ENCODE results near the gene TGIF1. TPM values are rescaled to one million over a fixed set of nuclear protein-coding genes. Genes with fewer than 3 reads are reported as not detected.

Gene TGIF1
- total RNA-seq (10 to 100 TPM; 42.6 to 60.0 TPM), polyA plus RNA-seq (ENCODE audit: insufficient read length in 6 of 6) (10 to 100 TPM; 70.6 to 95.1 (median 86.3) TPM)
- long read RNA-seq, donor 1, transcript TGIF1-202 (3 exons, 2,076 nt), result major isoform, 22 of 51 reads
- long read RNA-seq, donor 1, transcript TGIF1-208 (2 exons, 2,214 nt), result minor isoform, 6 of 51 reads
- long read RNA-seq, donor 1, partial matches to known transcripts, result 10 of 51 reads
- long read RNA-seq, donor 1, other reads (novel, unspliced or antisense), result 0 of 51 reads
- long read RNA-seq, donor 2, transcript TGIF1-208 (2 exons, 2,214 nt), result minor isoform, 5 of 44 reads
- long read RNA-seq, donor 2, transcript TGIF1-202 (3 exons, 2,076 nt), result major isoform, 28 of 44 reads
- long read RNA-seq, donor 2, partial matches to known transcripts, result 0 of 44 reads
- long read RNA-seq, donor 2, other reads (novel, unspliced or antisense), result 0 of 44 reads
- long read RNA-seq, donor 3, transcript TGIF1-202 (3 exons, 2,076 nt), result major isoform, 26 of 42 reads
- long read RNA-seq, donor 3, partial matches to known transcripts, result 0 of 42 reads
- long read RNA-seq, donor 3, other reads (novel, unspliced or antisense), result 0 of 42 reads
- long read RNA-seq, donor 4, transcript TGIF1-202 (3 exons, 2,076 nt), result major isoform, 10 of 26 reads
- long read RNA-seq, donor 4, partial matches to known transcripts, result 0 of 26 reads
- long read RNA-seq, donor 4, other reads (novel, unspliced or antisense), result 8 of 26 reads
- long read RNA-seq, donor 5, transcript TGIF1-202 (3 exons, 2,076 nt), result major isoform, 17 of 33 reads
- long read RNA-seq, donor 5, transcript TGIF1-208 (2 exons, 2,214 nt), result minor isoform, 5 of 33 reads
- long read RNA-seq, donor 5, partial matches to known transcripts, result 0 of 33 reads
- long read RNA-seq, donor 5, other reads (novel, unspliced or antisense), result 0 of 33 reads
- long read RNA-seq, donor 6, transcript TGIF1-202 (3 exons, 2,076 nt), result major isoform, 25 of 84 reads
- long read RNA-seq, donor 6, partial matches to known transcripts, result 53 of 84 reads
- long read RNA-seq, donor 6, other reads (novel, unspliced or antisense), result 0 of 84 reads
- long read RNA-seq, donor 7, transcript TGIF1-202 (3 exons, 2,076 nt), result major isoform, 19 of 23 reads
- long read RNA-seq, donor 7, partial matches to known transcripts, result 0 of 23 reads
- long read RNA-seq, donor 7, other reads (novel, unspliced or antisense), result 0 of 23 reads
- long read RNA-seq, donor 8, transcript TGIF1-202 (3 exons, 2,076 nt), result major isoform, 15 of 33 reads
- long read RNA-seq, donor 8, partial matches to known transcripts, result 14 of 33 reads
- long read RNA-seq, donor 8, other reads (novel, unspliced or antisense), result 0 of 33 reads
- long read RNA-seq, donor 9, result 0 reads
- long read RNA-seq, donor 10, transcript TGIF1-202 (3 exons, 2,076 nt), result major isoform, 9 of 17 reads
- long read RNA-seq, donor 10, partial matches to known transcripts, result 0 of 17 reads
- long read RNA-seq, donor 10, other reads (novel, unspliced or antisense), result 1 of 17 reads
- long read RNA-seq, donor 11, result 0 reads
- long read RNA-seq, donor 12, transcript TGIF1-202 (3 exons, 2,076 nt), result major isoform, 22 of 47 reads
- long read RNA-seq, donor 12, partial matches to known transcripts, result 12 of 47 reads
- long read RNA-seq, donor 12, other reads (novel, unspliced or antisense), result 0 of 47 reads

DNA sequence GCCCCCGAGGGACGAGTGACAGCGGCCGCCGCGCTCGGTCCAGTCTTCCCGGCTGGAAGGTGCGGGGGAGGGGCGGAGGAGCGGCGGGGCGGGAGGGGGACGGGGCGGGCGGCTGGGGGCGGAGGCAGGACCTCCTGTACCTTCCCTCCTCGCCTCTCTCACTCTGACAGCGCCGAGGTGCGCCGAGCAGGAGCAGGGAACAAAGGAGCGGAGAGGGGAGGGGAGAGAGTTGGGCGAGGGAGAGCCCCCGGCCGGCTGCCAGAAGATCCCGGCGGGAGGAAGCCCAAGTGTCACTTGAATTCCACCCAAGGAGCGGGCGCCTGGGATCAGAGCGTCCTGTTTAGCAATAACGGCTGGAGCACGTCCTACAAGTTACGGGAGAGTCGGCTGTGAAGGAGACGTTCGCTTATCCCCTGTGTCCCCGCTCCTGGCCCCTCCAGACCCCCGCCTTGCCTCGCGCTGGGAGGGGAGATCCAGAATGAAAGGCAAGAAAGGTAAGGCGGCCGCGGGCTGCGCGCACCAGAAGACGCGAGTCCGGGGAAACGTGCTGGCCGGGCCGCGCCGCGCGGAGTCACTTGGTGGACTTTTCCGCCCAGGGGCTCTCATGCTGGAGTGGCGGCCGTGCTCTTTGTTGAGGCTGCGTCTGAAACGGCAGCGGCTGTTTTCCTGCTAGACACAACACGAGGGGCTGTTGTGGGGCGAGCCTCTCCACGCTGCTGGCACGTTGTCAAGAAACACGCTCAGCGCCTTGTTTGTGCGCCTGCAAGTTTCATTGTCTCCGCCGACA lies at the start of gene TGIF1:
Gene TGIF1, plus strand, starts transcription at position 161 of the 787 bp plus-strand sequence. Its CDS starts 318 bp downstream, at position 479.
- Histone ChIP-seq H3K36me3 (no peaks in the 10 kb centered on the region), H3K9me3 (no peaks in the 10 kb centered on the region), H3K4me1 (peaks cover 29 to 49% of the 10 kb centered on the region in 2 donors), H3K4me3 (peak within 1 kb of the TSS; percentile 72 to 87), H3K27ac (peak within 1 kb of the TSS; percentile 95 to 99), H3K27me3 (no peaks in the 10 kb centered on the region)
- TF ChIP-seq, protein P1, sequence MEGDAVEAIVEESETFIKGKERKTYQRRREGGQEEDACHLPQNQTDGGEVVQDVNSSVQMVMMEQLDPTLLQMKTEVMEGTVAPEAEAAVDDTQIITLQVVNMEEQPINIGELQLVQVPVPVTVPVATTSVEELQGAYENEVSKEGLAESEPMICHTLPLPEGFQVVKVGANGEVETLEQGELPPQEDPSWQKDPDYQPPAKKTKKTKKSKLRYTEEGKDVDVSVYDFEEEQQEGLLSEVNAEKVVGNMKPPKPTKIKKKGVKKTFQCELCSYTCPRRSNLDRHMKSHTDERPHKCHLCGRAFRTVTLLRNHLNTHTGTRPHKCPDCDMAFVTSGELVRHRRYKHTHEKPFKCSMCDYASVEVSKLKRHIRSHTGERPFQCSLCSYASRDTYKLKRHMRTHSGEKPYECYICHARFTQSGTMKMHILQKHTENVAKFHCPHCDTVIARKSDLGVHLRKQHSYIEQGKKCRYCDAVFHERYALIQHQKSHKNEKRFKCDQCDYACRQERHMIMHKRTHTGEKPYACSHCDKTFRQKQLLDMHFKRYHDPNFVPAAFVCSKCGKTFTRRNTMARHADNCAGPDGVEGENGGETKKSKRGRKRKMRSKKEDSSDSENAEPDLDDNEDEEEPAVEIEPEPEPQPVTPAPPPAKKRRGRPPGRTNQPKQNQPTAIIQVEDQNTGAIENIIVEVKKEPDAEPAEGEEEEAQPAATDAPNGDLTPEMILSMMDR (IDR thresholded peaks at IDR 0.05), result no peak
- peak; percentile 84 to 93 (median 89) for DNase-seq
- intact Hi-C loops (cut with DNase I), result loop anchor here in 1 of 2 donors (5.0 to 10.0 kb wide), 2 partner anchors 142 to 165 kb away; no protein-coding TSS in a partner anchor
- ATAC-seq, result peak; percentile 46

DNA sequence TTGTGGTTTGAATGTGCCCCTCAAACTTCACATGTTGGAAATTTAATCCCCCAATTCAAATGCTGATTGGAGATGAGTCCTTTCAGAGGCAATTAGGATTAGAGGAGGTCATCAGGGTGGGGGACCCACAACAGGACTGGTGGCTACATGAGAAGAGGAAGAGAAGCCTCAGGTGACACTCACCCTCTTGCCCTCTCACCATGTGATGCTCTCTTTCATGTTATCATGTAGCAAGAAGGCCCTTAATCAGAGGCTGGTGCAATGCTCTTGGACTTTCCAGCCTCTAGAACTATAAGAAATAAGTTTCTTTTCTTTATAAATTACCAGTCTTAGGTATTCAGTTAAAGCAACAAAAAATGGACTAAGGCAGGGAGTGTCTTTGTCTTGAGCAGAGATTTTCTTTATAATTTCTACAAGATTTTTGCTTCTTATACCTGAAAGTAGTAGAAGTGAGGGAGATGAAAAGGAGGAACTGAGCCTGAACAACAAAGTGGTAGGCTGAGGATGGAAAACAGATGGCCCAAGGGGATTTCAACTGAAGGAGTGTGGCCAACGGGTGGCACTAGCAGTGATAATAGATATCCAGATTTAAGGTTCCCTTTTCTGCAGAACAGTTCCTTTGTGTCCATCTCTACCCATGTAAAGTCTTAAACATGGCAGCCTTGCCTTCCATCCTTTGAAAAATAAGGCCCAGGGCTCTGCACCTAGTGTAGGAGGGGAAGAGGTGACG lies 49.2 kb upstream of the TGIF1 start:
- H3K27me3 ChIP-seq, result no peaks in the 10 kb centered on the region
- H3K9me3 ChIP-seq, result no peaks in the 10 kb centered on the region
- intact Hi-C loops (cut with DNase I), result no loop called here
- no peaks in the 10 kb centered on the region for H3K36me3 ChIP-seq
- H3K27ac ChIP-seq, result no peak overlapping the region
- DNase-seq (no peak), ATAC-seq (no peak)
- H3K4me3 ChIP-seq, result no peak overlapping the region
- no peaks in the 10 kb centered on the region for H3K4me1 ChIP-seq
- TF ChIP-seq, protein P1 (IDR thresholded peaks at IDR 0.05), result no peak

DNA sequence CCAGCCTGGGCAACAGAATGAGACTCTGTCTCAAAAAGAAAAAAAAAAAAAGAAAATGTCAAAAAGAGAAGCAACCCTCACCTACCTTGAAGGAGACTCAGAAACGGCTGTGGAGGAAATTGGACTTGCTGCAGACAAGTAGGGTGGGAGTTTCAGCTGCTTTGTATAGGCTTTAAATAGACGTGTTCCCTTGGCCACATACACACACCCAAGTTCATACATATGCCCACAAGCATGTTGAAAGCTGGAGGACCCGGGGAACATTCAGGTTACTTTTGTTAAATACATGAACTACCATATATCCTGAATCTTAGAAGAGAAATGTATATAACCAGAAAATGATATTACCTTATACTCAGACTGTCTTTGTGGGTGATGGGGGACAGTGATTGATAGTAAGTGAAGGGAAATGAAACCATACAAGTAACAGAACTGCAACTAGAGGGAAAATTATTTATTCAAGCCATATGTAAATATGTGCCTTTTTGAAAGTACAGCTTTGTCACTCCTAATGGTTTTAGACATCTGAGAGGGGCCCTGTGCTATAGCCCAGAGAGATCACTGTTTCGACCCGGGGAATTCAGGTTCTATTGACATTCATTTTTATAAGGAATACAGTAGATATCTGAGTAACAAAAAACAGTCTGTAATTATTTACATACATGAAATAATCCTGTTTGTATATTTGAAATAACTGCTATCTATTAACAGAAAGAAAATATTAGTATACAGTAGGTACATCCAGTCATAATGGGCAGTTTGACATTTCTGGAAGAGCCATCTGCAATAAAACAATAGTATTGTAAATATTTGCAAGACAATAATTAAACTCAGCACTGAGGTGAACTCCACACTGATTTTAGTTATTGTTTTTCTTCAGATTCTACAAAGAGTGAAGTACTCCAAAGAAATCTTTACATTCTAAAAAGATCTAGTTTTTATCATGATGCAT lies 48.0 kb upstream of the TGIF1 start:
- DNase-seq (no peak), ATAC-seq (no peak)
- H3K27ac ChIP-seq, result no peak overlapping the region
- intact Hi-C loops (cut with DNase I), result no loop called here
- H3K27me3 ChIP-seq, result no peaks in the 10 kb centered on the region
- H3K36me3 ChIP-seq, result no peaks in the 10 kb centered on the region
- TF ChIP-seq, protein P1 (IDR thresholded peaks at IDR 0.05), result no peak
- no peak overlapping the region for H3K4me3 ChIP-seq
- H3K4me1 ChIP-seq, result no peaks in the 10 kb centered on the region
- H3K9me3 ChIP-seq, result no peaks in the 10 kb centered on the region
